CMK (cell line): Measurements from ENCODE around the gene SS18L1.

ENCODE experiments used
- DNase-seq: peaks from one replicate; pipeline ENCODE4 v3.0.0-alpha.2; 2010; ENCODE audit warnings: low read depth

SS18L1 gene

DNA sequence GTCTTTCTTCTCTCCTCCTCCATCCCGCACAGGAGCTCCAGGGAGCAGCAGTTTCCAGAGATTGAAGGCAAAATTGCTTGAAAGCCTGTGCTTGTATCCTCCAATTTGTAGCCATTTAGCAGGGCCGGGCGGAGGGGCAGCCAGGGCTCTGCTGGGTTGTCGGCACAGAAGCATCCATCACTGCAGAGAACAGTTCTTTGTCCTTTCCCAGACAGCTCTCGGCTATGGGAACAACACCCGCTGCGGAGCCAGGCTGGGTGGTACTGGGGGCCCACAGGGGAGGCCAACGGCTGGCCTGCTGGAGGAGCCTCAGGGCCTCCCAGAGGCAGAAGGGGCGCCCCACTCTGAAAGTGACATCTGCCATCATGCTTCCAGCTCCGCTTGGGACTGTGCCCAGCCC lies 68.7 kb downstream of the SS18L1 start:
- DNase-seq = no peak

DNA sequence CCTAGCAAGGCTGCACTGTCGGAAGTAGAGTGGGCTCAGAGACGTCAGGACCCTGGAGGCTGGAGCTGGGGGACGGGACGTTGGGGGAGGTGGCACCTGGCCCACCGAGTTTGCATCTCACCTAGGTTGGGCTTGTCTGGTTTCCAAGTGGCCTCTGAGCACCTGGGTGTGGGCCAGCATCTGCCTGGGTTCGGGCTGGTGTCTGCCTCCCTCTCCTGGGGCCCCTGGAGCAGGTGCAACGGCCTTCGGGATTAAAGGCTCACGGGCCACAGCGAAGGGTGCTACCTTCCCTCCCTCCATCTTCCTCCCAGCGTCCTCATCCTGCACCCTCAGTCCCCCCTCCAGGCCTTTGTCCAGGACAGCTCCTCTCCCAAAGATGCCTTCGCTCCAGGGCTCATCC lies 70.5 kb downstream of the SS18L1 start:
- no peak for DNase-seq

DNA sequence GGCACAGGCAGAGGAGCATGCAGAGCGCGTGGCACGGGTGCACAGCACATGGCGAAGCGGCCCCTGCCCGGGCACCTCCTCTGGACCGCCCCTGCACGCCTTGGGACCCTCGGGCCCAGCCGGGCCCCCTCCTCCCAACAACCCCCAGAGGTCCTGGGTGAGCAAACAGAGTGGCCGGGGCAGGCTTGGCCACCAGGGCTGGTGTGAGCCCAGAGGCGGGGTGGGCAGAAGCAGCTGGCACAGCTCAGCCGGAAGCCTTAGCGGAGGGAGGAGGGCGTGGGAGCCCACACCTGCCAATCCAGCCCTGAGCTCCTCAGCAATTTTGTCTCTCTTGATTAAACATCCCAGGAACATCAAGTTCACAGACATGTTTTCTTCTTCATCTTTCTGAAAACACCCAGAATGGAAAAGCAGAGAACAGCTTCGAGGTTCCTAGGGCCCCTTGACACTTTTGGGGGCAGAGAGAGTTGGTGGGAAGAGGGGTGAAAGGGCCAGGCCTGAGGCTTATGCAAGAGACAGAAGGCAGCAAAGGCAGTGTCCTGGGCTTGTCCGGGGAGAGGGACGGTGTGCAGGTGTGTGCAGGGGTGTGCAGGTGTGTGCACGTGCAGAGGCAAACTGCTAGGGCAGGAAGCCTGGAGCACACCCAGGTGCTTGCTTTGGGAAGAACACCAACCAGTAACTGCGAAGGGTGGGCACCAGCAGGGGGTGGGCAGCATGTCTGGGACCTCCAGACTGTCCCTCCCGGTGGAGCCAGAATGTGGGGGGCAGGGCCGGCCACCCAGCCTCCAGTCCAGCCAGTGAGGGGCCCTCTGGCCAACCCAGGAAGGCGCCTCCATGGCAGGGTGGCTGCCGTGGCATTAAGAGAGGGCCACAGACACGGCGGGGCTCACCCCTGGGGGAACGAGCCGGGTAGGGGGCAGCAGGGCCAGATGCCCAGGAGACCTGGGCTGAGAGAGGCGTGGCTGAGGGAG lies 71.7 kb downstream of the SS18L1 start:
- no peak for DNase-seq

DNA sequence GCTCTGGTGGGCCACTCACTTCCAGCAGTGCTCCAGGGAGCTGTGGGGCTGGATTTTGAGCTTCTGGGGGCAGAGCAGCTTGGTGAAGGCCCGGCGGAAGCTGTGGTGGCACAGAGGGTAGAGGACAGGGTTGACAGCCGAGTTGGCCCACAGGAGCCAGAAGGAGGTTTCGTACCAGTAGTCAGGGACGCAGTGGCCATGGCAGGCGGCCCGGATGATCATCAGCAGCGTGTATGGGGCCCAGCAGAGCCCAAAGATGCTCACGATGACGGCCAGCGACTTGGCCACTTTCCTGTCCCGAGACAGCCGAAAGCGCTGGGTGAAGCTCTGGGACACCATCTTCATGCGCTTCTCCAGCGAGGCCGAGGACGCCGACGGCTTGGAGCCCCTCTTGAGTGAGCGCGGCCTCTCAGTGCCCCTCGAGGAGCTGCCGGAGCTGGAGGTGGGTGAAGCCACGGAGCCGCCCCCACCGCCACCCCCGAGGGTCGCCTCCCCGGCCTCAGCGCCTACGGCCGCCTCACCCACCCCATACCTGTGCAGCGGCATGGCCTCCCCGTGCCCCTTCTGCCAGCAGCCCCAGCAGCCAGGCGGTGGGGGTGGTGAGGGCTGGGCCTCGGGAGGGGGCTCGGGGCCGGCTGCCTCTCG lies 72.5 kb downstream of the SS18L1 start:
- DNase-seq = no peak

DNA sequence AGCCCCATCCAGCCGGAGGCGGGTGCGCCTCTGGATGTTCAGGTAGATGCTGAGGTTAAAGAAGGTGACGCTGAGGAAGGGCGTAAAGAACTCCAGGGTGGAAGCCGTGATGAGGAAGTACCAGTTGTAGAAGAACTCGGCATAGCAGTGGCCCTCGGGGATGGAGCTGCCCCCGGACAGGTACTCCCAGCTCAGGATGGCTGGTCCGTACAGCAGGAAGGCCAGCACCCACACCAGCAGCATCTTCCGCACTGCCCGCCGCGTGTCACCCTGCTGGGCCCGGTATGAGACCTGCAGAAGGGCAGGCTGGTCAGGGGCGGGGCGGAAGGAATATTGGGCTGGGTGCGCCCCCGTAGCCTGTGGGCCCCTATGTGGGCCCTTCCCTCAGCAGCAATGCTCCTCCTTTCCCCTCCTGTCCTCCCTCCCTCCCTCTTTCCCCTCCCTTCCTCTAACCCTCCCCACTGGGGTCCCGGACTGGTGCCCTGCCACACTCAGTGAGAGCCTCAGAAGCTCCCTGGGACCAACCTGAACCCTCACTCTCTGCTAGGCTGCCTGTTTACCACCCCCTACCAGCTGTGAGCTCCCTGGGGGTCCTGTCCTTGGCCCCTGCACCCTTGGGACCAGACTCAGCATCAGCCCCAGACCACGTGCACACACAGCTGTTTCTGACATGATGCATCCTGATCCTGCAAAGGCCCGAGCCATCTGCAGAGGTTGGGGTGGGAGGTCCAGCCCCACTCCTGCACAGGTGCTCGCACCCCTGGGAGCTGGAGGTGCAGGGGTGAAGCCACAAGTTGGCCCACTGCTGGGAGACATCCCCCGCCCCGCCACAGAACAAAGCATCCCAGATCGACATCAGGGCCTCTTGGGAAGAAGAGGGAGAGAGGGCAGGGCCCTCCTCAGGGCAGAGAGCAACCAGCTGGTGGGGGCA lies 73.3 kb downstream of the SS18L1 start:
- DNase-seq = no peak

DNA sequence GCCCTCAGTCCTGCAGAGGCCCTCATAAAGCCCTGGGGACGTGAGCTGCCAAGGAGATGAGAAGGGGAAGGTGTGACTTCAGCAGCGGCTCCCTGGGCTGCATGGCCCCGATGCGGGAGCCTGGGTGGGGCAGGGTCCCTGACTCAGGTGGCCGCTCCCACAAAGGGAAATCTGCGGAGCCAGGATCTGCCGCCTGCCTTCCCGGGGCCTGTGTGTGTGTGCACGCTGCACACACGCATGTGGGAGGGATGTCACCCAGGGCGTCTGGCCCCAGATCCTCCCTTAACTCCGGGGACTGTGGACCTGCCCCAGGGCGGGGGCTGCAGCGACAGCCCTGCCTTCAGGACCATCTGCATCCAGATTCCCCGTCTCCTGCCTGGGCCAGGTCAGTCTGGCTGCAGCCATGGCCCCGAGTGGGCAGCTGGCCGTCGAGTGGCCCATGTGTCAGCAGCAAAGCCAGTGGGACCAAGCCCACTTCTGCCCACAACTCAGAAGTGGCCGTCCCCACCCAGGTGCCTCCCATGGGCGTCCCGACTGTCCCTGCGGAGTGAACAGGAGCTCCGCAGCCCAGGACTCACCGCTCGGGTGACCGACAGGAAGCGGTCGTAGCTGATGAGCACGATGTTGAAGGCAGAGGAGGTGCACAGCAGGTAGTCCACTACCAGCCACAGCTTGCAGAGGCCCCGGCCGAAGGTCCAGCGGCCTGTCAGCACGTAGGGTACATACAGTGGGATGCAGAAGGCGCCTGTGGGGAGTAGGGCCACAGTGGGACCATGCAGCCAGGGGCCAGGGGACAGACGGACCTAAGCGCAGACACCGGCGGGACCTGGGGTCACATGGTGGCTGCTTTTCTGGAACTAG lies 74.6 kb downstream of the SS18L1 start:
- no peak for DNase-seq

DNA sequence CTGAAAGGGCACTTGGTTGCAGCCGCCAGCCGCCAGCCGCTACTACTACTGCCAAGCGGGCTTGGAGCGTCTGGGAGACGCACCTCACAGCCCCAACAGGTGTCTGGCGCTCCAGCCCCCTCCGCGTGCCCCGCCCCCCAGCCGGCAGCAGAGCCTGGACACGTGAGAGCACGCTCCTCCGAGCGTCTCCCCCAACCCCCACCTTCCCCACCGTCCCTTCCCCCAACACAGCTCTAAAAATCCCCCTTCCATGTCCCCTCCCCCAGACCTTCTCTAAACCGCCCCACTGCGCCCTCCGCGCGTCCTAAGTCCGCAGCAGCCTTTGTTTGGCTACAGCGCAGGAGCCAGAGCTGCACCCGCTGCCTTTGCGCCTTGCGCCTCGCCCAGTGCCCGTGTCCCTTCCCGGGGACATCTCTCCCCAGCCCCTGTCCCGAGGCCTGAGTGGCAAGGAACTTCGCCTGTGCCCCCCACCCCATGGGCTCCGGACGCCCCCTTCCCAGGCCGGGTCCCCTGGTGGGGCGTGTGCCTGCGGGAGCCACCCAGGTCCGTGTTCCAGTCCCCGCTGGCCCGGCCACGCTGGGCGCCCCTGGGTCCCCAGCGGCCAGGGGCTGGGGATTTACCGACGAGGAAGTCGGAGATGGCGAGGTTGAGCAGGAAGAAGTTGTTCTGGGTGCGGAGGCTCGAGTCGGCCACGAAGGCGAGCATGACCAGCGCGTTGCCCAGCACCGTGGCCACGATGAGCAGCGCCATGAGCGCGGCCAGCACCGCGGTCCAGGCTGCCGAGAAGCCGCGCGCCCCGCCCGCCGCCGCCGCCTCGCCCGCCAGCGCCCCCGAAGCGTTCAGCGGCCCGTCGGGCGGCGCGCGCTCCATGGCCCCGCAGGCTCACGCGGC lies 75.8 kb downstream of the SS18L1 start:
- DNase-seq = no peak

DNA sequence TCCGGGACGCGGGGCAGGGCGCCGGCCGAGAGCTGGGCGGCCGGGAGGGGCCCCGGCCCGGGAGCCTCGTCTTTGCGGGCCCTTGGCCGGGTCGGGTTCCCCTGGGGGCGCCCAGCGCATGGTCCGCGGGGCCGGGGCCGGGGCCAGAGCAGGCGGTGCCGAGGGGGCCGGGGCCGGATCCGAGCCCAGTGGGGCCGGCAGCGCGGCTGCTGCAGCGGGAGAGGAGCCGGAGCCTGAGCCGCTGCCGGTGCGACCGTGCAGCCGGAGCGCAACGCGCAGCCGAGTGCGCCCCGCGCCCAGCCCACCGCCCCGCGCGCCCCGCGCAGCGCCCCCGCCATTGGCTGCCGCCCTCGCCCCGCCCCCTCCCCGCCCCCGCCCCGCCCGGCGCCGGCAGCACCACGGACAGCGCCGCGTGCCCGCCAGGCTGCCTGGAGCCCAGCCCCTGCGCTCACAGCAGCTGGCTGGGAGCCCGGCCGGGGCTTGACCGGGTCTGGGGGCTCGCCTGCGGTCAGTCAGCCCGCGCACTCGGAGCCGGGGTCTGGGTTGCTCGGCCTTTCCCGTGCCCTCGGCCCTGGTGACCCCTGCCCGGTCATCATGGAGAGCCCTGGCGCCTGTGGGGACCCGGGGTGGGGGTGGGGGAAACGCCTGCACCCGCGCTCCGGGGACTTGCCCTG lies 76.6 kb downstream of the SS18L1 start, which contains the start of gene HRH3:
TSS of gene HRH3 (minus strand) at position 287 of the 674 bp plus-strand sequence. CDS start 308 bp downstream, outside the sequence.
- no peak for DNase-seq

DNA sequence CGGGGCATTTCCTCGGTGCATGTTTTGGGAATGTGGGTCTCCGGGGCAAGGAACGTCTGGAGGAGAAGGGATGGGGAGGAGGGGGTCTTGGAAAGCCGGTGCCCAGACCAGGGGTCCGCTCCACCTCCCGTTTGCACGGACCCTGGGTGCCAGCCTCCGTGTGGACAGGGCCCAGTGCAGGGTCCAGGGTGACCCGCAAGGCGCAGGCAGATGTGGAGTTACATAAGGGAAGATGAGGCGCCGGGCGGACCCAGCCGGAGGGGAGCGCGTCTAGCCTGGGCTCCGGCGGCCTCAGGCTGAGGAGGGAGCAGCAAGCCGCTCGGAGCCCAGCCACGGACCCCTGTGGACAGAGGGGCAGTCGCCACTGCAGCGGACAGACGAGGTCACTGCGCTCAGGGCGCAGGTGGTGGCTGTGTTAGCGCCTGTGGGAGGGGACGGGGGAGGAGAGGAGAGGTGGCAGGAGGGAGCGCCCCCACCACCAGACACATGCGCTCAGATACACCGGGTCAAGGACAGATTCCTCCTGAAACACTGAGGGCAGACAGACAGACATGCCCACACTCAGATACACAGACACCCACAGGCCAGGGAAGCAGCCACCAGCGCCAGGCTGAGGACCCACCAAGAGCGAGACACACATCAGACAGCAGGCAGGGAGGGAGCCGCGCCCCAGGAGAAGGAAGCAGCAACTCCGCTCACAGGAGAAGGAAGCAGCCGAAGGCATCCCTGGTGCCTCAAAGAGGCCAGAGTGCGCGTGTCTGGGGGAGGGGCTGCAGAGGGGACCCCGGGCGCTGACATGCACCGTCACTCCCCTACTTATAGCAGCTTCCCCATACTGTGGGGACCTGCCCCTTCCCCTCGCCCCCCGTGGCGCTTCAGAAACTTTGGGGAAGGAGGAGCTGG lies 77.3 kb downstream of the SS18L1 start:
- no peak for DNase-seq

DNA sequence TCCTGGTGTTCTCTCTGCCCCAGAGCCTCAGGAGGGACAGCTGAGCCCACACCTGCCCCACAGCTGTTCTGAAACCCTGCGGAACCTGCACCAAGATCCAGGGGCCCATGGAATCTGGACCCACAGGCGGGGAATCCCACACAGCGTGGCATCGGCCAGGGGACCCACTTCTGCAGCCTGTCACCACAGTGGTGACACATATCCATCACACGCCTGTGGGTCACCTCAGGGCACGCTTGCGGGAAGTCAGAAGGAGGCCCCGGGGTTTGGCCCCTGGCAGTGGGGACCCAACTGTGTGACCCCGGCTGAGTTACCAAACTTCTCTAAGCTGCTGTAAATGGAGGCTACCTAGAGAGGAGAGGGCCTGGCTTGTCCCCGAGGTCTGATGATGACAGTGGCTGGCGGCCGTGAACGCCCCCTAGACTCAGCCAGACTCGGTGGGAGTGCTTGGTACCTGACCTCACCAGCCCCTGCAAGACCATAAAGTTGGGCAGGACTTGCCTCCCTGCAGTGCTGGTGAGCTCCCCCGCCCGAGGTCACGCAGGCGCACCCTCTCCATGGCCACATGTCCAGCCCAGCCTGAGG lies 78.8 kb downstream of the SS18L1 start:
- no peak for DNase-seq

DNA sequence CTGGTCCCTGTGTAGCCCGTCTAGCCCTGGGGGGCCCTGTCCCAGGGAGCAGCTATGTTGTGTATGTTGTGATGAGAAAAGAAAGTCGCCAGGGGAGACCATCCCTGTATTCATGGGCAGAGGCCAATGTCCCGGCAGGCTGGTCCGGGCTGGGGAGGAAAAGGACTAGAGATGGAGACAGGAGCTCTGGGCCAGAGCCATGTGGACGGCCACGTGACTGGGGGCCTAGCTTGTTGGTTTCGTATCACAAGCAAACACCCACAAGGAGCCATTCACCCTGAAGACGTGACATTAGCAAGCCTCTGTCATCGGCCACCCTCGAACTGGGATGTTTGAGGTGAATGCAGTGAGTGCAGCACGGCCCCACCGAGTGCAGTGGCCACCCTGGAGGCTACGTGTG lies 79.4 kb downstream of the SS18L1 start:
- DNase-seq = no peak

DNA sequence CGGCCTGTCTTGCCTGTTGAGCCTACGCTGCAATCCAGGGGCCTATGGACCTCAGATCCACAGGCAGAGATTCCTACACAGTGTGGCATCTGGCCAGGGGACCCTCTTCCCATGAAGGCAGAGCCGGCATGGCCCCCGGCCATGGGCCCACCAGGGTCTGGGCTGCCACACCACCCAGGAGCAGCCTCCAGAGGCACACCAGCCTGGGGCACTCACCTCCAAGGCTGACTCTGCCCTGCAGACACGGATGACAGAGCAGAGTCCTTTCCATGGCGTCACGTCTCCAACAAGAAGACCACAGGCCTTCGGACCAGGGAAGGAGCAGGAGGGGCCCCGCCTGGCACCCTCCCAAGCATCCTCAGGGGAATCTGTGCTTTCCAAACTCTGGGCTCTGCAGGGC lies 80.0 kb downstream of the SS18L1 start:
- no peak for DNase-seq

DNA sequence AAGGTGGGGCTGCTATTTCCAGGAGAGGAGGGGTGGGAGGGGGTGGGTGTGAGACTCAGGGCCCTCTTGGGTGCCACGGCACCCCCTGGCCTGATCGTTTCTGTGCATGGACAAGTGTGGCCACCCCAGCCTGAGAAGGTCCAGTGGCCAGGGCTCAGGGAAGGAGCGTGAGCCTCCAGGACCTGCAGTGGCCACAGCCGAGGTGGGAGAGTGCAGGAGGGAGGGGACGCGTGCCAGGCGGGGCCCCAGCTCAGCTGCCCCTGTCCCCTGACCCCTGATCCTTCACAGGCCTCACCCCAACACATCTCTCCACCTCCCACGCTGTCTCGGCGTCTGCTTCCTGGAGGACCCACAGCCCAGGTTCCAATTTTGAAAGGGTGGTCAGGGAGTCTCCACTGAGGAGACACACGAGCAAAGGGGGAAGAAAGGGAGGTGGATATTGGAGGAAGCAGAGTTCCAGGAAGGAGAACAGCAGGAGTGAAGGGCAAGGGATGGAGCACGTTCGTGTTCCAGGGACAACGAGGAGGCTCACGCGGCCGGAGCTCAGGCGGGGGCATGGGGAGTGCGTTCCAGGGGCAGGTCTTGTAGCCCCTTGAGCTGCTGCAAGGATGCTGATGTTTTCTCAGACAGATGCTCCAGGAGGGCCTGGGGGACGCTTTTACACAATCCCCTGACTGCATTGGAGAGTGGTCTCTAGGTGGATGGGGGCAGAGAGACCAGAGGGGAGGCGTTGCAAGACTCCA lies 80.7 kb downstream of the SS18L1 start:
- DNase-seq = no peak

DNA sequence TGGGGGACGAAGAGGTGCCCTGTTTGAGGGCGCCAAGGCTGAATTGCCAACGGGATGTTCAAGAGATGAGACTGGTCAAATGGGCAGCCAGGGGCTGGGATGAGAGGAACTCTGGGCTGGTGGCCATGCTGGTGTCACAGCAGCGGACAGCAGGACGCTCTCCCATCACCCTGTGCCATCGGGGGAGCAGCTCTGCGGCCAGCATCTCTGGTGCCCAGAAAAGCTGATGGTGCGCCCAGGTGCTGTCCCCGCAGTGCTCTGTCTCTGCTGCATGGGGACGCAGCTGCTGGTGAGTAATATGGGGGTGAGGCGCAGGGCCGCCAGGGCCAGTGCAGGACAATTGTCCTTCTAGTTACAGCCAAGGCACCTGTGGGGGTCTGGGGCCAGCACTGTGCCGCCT lies 81.5 kb downstream of the SS18L1 start:
- no peak for DNase-seq

DNA sequence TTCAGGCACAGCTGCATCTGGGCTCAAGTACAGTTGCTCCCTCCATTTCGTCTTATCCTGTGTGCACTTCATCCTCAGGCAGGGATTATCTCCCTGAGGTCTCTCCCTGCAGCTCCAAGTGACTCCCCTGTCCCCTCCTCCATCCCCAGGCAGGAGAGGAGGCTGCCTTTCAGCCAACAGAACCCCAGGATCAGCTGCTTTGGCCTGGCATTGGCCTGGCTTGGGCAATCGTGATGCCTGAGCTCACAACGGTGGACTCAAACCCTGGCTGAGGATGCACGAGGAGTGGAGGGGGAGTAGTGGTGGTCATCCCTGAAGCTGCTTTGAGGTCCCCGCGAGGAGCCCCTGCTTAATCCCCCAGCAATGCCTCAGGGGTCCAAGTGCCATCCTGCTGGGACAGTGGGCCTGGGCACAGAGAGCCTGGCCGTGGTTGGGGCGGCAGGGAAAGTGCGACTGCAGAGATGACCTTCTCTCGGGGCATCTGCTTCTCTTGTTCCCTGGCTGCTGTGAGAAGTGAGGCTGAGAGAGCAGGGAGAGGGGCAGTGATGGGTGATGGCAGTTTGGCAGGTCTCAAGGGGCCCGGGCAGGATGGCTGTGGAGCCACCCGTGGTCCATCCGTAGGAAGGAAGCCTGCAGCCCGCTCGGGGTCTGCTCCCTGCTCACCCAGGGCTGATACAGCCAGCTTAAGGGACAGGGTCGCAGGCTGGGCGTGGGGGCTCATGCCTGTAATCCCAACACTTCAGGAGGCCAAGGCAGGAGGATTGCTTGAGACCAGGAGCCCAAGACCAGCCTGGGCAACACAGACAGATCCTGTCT lies 82.5 kb downstream of the SS18L1 start:
- no peak for DNase-seq
